DOHH2 (cell line): ENCODE results near the gene ITIH5.

Experiments
- EZH2phosphoT487 ChIP-seq: fragments of 200-600 bp; sonication (generic); IDR thresholded peaks from 2 replicates; pipeline ENCODE4 v1.6.1; 2017; ENCODE audit warnings: borderline replicate concordance, mild to moderate bottlenecking, antibody characterized with exemption, low read length, moderate library complexity, mixed read lengths
- TF ChIP-seq, protein P1 (sequence below): fragments of 200-600 bp; sonication (generic); IDR thresholded peaks from one replicate; pipeline ENCODE4 v1.5.1; 2014; ENCODE audit warnings: antibody characterized with exemption, mild to moderate bottlenecking, low read depth, low read length; ENCODE audit not compliant: poor library complexity, severe bottlenecking

GRCh38 chr10:7626283-7626682 lies 40.5 kb downstream of the ITIH5 start:
- TF ChIP-seq, protein P1, sequence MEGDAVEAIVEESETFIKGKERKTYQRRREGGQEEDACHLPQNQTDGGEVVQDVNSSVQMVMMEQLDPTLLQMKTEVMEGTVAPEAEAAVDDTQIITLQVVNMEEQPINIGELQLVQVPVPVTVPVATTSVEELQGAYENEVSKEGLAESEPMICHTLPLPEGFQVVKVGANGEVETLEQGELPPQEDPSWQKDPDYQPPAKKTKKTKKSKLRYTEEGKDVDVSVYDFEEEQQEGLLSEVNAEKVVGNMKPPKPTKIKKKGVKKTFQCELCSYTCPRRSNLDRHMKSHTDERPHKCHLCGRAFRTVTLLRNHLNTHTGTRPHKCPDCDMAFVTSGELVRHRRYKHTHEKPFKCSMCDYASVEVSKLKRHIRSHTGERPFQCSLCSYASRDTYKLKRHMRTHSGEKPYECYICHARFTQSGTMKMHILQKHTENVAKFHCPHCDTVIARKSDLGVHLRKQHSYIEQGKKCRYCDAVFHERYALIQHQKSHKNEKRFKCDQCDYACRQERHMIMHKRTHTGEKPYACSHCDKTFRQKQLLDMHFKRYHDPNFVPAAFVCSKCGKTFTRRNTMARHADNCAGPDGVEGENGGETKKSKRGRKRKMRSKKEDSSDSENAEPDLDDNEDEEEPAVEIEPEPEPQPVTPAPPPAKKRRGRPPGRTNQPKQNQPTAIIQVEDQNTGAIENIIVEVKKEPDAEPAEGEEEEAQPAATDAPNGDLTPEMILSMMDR, result no peak
- no peak for TF ChIP-seq EZH2phosphoT487
